Measurements from ENCODE around the gene INTS1.
A peak's percentile ranks its signal among the peaks of the same experiment; 100 is the strongest.

The INTS1 gene

DNA sequence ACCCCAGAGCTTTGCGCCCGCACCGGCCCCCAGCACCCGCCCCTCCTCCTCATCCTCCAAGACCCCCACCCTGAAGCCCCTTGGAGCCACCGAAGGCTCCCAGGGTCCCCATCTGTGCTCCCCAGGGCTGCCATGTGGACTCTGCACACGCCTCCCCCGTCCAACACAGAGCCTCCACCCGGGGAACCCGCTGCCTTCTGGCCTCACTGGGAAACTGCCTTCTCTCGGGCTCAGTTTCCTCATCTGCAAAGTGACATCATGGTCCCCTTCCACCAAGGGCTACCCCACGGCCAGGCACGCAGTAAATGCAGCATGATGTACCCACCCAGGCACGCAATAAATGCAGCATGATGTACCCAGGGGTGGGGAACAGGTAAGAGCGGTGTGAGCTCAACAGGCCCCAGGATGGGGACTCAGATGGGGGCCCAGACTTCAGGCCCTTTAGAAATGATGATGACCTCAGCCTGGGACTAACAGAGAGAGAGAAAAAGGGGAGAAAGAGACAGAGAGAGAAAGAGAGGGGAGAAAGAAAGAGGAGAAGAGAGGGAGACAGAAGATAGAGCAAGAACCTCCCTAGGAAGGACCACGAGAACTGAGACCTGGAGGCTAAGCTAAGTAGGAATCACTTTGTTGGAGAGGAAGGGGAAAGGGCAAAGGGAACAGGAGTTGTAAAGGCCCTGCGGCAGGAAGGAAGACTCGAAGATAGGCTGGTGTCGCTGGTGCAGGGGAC is 42.4 kb downstream of the INTS1 start:
- Histone ChIP-seq H3K4me2 (ENCODE audit: low read length) (peak overlapping the region; percentile 79), H2AFZ (peak overlapping the region; percentile 86), H3K4me3 (ENCODE audit: low read depth, low read length) (peak overlapping the region; percentile 65), H3K4me1 (peaks cover 31% of the 10 kb centered on the region), H3K9me3 (ENCODE audit: control insufficient read depth, low read length) (no peaks in the 10 kb centered on the region), H3K27me3 (ENCODE audit: control insufficient read depth, insufficient read depth, low read length) (no peaks in the 10 kb centered on the region), H3K36me3 (ENCODE audit: control insufficient read depth, insufficient read depth, low read length) (no peaks in the 10 kb centered on the region), H3K79me2 (peaks cover 4% of the 10 kb centered on the region), H3K27ac (no peak overlapping the region), H3K9ac (no peak overlapping the region)
- TF ChIP-seq CTCF (IDR thresholded peaks at IDR 0.05): no peak

GRCh38 chr7:1460821-1461645 is 43.2 kb downstream of the INTS1 start:
- H3K9me3 ChIP-seq (ENCODE audit: control insufficient read depth, low read length): no peaks in the 10 kb centered on the region
- H3K4me3 ChIP-seq (ENCODE audit: low read depth, low read length): peak overlapping the region; percentile 65
- no peak overlapping the region for H3K9ac ChIP-seq
- no peaks in the 10 kb centered on the region for H3K27me3 ChIP-seq (ENCODE audit: control insufficient read depth, insufficient read depth, low read length)
- TF ChIP-seq CTCF (IDR thresholded peaks at IDR 0.05): no peak
- peak overlapping the region; percentile 63 for H3K27ac ChIP-seq
- H3K79me2 ChIP-seq: peaks cover 4% of the 10 kb centered on the region
- H3K4me1 ChIP-seq: peaks cover 29% of the 10 kb centered on the region
- H3K36me3 ChIP-seq (ENCODE audit: control insufficient read depth, insufficient read depth, low read length): no peaks in the 10 kb centered on the region
- peak overlapping the region; percentile 86 for H2AFZ ChIP-seq
- peak overlapping the region; percentile 79 for H3K4me2 ChIP-seq (ENCODE audit: low read length)

GRCh38 chr7:1459920-1460820 is 44.0 kb downstream of the INTS1 start:
- Histone ChIP-seq H3K79me2 (peaks cover 8% of the 10 kb centered on the region), H3K4me2 (ENCODE audit: low read length) (peak overlapping the region; percentile 79), H3K36me3 (ENCODE audit: control insufficient read depth, insufficient read depth, low read length) (no peaks in the 10 kb centered on the region), H3K9ac (no peak overlapping the region), H3K27me3 (ENCODE audit: control insufficient read depth, insufficient read depth, low read length) (no peaks in the 10 kb centered on the region), H3K4me1 (peaks cover 29% of the 10 kb centered on the region), H3K4me3 (ENCODE audit: low read depth, low read length) (peak overlapping the region; percentile 65), H3K9me3 (ENCODE audit: control insufficient read depth, low read length) (no peaks in the 10 kb centered on the region), H2AFZ (peak overlapping the region; percentile 86), H3K27ac (peak overlapping the region; percentile 63)
- no peak for TF ChIP-seq CTCF (IDR thresholded peaks at IDR 0.05)

DNA sequence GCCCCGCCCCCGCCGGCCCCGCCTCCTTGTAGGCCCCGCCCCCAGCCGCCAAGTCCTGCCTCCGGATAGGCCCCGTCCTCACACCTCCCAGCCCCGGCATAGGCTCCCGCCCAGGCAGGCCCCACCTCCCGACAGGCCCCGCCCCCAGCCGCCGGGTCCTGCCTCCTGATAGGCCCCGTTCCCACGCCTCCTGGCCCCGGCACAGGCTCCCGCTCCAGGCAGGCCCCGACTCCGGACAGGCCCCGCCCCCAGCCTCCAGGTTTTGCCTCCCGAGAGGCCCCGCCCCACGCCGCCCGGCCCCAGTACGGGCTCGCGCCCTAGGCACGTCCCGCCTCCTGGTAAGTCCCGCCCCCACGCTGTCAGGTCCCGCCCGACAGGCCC is 44.7 kb downstream of the INTS1 start:
- H3K27ac ChIP-seq: no peak overlapping the region
- H3K4me1 ChIP-seq: peaks cover 32% of the 10 kb centered on the region
- peak overlapping the region; percentile 91 for H2AFZ ChIP-seq
- H3K36me3 ChIP-seq (ENCODE audit: control insufficient read depth, insufficient read depth, low read length): no peaks in the 10 kb centered on the region
- no peak for TF ChIP-seq CTCF (IDR thresholded peaks at IDR 0.05)
- peak overlapping the region; percentile 78 for H3K4me3 ChIP-seq (ENCODE audit: low read depth, low read length)
- no peaks in the 10 kb centered on the region for H3K9me3 ChIP-seq (ENCODE audit: control insufficient read depth, low read length)
- H3K27me3 ChIP-seq (ENCODE audit: control insufficient read depth, insufficient read depth, low read length): no peaks in the 10 kb centered on the region
- H3K4me2 ChIP-seq (ENCODE audit: low read length): peak overlapping the region; percentile 96
- no peak overlapping the region for H3K9ac ChIP-seq
- H3K79me2 ChIP-seq: peaks cover 8% of the 10 kb centered on the region

Data from parathyroid adenoma (tissue), 2 donors.